HepG2 (cell line): ENCODE results near the gene GAS2L1. TPM values are rescaled to one million over a fixed set of nuclear protein-coding genes. Genes with fewer than 3 reads are reported as not detected.

Experiments
- EHMT2 ChIP-seq: fragments of 200-600 bp; sonication (generic); IDR thresholded peaks from 2 replicates; pipeline ENCODE4 v1.7.0; 2017; ENCODE audit warnings: antibody characterized with exemption, low read depth, low read length, borderline replicate concordance
- FOXP1 ChIP-seq, 2 experiments: fragments of 450-650 bp in 1 of 2; IDR thresholded peaks; 2 replicates each; pipeline ENCODE4 v1.6.1; 2017 to 2018; ENCODE audit warnings: antibody characterized with exemption in 1 of 2
- MAX ChIP-seq: IDR thresholded peaks from 2 replicates; pipeline ENCODE4 v1.6.1; 2012; ENCODE audit warnings: inconsistent platforms
- NAIF1 ChIP-seq: sonication (generic); formaldehyde crosslinking; IDR thresholded peaks from 2 replicates; pipeline ENCODE4 v1.5.0; 2020; ENCODE audit warnings: mild to moderate bottlenecking, missing genetic modification reagents, borderline replicate concordance
- RCOR2 ChIP-seq: IDR thresholded peaks from 2 replicates; pipeline ENCODE4 v1.6.1; 2016; ENCODE audit warnings: missing biosample characterization, missing genetic modification reagents
- RXRB ChIP-seq: IDR thresholded peaks from 2 replicates; pipeline ENCODE4 v1.6.1; 2016; ENCODE audit warnings: borderline replicate concordance, missing genetic modification reagents, missing compliant biosample characterization
- SNAPC4 ChIP-seq: sonication (generic); formaldehyde crosslinking; IDR thresholded peaks from 2 replicates; pipeline ENCODE4 v1.4.0; 2020; ENCODE audit warnings: mild to moderate bottlenecking, missing genetic modification reagents
- TBX2 ChIP-seq: sonication (generic); formaldehyde crosslinking; IDR thresholded peaks from 2 replicates; pipeline ENCODE4 v1.5.0; 2020; ENCODE audit warnings: missing genetic modification reagents, mild to moderate bottlenecking, borderline replicate concordance
- TERF1 ChIP-seq: sonication (generic); formaldehyde crosslinking; IDR thresholded peaks from 2 replicates; pipeline ENCODE4 v1.8.0; 2022; ENCODE audit warnings: mild to moderate bottlenecking, missing genetic modification reagents, moderate library complexity
- ZFP91 ChIP-seq: sonication (generic); formaldehyde crosslinking; IDR thresholded peaks from 2 replicates; pipeline ENCODE4 v1.9.0; 2022; ENCODE audit warnings: missing genetic modification reagents, mild to moderate bottlenecking, borderline replicate concordance
- ZNF142 ChIP-seq: sonication (generic); formaldehyde crosslinking; IDR thresholded peaks from 2 replicates; pipeline ENCODE4 v1.4.0; 2020; ENCODE audit warnings: missing genetic modification reagents
- ZNF224 ChIP-seq: sonication (generic); formaldehyde crosslinking; IDR thresholded peaks from 2 replicates; pipeline ENCODE4 v1.5.0; 2020; ENCODE audit warnings: mild to moderate bottlenecking, missing genetic modification reagents
- ZNF550 ChIP-seq: sonication (generic); formaldehyde crosslinking; IDR thresholded peaks from 2 replicates; pipeline ENCODE4 v1.4.0; 2020; ENCODE audit warnings: mild to moderate bottlenecking, missing genetic modification reagents, borderline replicate concordance
- polyA plus RNA-seq, 8 experiments: library from polyadenylated mRNA; depleted of rRNA in 3 of 8; stranded (reverse) in 7 of 8; unstranded in 1 of 8; fragments of >200 nt; fragmentation: Illumina TruSeq in 4 of 8; extraction: Trizol in 4 of 8; gene quantifications; 2 replicates each; pipeline versions ENCODE4 v1.2.1 to v1.2.3, GENCODE V29; 2011 to 2016; ENCODE audit warnings: low read depth in 4 of 8, missing spikeins in 1 of 8, mixed read lengths in 1 of 8; ENCODE audit not compliant: insufficient read depth in 1 of 8
- total RNA-seq, 5 experiments: library from RNA; depleted of rRNA; stranded (reverse); fragments of >200 nt; fragmentation: Illumina TruSeq; extraction: Trizol; gene quantifications; 2 replicates each; pipeline ENCODE4 v1.2.3, GENCODE V29; 2016; ENCODE audit warnings: low read depth in 1 of 5

Gene GAS2L1
- total and polyA plus RNA-seq, 2 of the 13 experiments (the other 11 are each of a cell fraction or from before 2014, with no cell fraction given), result 1.8 to 3.3 TPM

- TF ChIP-seq ZNF142 (CRISPR knock-in tag) (peak; percentile 70; the same call in 1 of the 2 replicates), ZNF224 (CRISPR knock-in tag) (no peak), TERF1 (CRISPR knock-in tag) (0 out of 2 replicates have a peak, but pooled peaks have one; percentile 6), NAIF1 (CRISPR knock-in tag) (no peak), RCOR2 (CRISPR knock-in tag) (no peak), MAX (peak; percentile 33; the same call in 1 of the 2 replicates), ZNF550 (CRISPR knock-in tag) (no peak), RXRB (no peak), SNAPC4 (CRISPR knock-in tag) (no peak), TBX2 (CRISPR knock-in tag) (no peak), ZFP91 (no peak), EHMT2 (no peak), FOXP1 (IDR thresholded peaks at IDR 0.05) (no peak), FOXP1 (CRISPR knock-in tag; IDR thresholded peaks at IDR 0.05) (no peak)
These were observed 9.1 kb downstream of the GAS2L1 start, which contains the start of gene RASL10A (continued) for GRCh38 chr22:29315286-29316140.
